GM23338 (cell line): ENCODE results near the gene PRKG2. TPM values are rescaled to one million over a fixed set of nuclear protein-coding genes. Genes with fewer than 3 reads are reported as not detected.

Source experiments
- ATAC-seq: fragments of 200-7000 bp; cut with Tn5 transposase; 3 replicates; pipeline ENCODE4 v1.9.1; 2020
- DNase-seq: peaks from one replicate; pipeline ENCODE4 v3.0.0-alpha.2; 2015; ENCODE audit warnings: low spot score
- H2AFZ ChIP-seq: fragments of 200-600 bp; sonication (generic); 2 replicates; pipeline ENCODE4 v1.8.0; 2016; ENCODE audit warnings: antibody characterized with exemption, mild to moderate bottlenecking, moderate library complexity
- H3F3A ChIP-seq: fragments of 200-600 bp; sonication (generic); replicated peaks from 2 replicates; pipeline ENCODE4 v1.8.0; 2017; ENCODE audit warnings: antibody characterized with exemption, mixed run types, low read depth
- H3K27ac ChIP-seq: fragments of 200-600 bp; sonication (generic); 2 replicates; pipeline ENCODE4 v1.6.1; 2016; ENCODE audit warnings: low read depth
- H3K27me3 ChIP-seq: fragments of 200-600 bp; sonication (generic); 2 replicates; pipeline ENCODE4 v1.8.0; 2016; ENCODE audit warnings: mild to moderate bottlenecking, mixed run types, moderate library complexity; ENCODE audit not compliant: insufficient read depth
- H3K36me3 ChIP-seq: fragments of 200-600 bp; sonication (generic); 2 replicates; pipeline ENCODE4 v1.8.0; 2016; ENCODE audit warnings: mild to moderate bottlenecking; ENCODE audit not compliant: insufficient read depth
- H3K4me1 ChIP-seq: fragments of 200-600 bp; sonication (generic); 2 replicates; pipeline ENCODE4 v1.8.0; 2016; ENCODE audit warnings: mild to moderate bottlenecking, moderate library complexity; ENCODE audit not compliant: insufficient read depth
- H3K4me2 ChIP-seq: fragments of 200-600 bp; sonication (generic); 2 replicates; pipeline ENCODE4 v1.7.1; 2017; ENCODE audit warnings: mixed run types
- H3K4me3 ChIP-seq: fragments of 200-600 bp; sonication (generic); 2 replicates; pipeline ENCODE4 v1.6.1; 2016; ENCODE audit warnings: mixed run types
- H3K79me2 ChIP-seq: fragments of 200-600 bp; sonication (generic); replicated peaks from 2 replicates; pipeline ENCODE4 v1.8.0; 2017; ENCODE audit warnings: mild to moderate bottlenecking; ENCODE audit not compliant: insufficient read depth
- H3K9me2 ChIP-seq: fragments of 200-600 bp; sonication (generic); 2 replicates; pipeline ENCODE4 v1.8.0; 2017; ENCODE audit not compliant: insufficient read depth
- H4K20me1 ChIP-seq: fragments of 200-600 bp; sonication (generic); replicated peaks from 2 replicates; pipeline ENCODE4 v1.8.0; 2017; ENCODE audit warnings: mild to moderate bottlenecking; ENCODE audit not compliant: insufficient read depth
- H3K27ac Mint-ChIP-seq: 2 replicates; pipeline ENCODE4 v1.8.0; 2020; ENCODE audit warnings: inconsistent platforms, mild to moderate bottlenecking, moderate library complexity, mixed read lengths
- H3K27me3 Mint-ChIP-seq: 3 replicates; pipeline ENCODE4 v1.8.0; 2022; ENCODE audit warnings: low read depth, mild to moderate bottlenecking, moderate library complexity, mixed read lengths, inconsistent platforms; ENCODE audit not compliant: insufficient read depth, poor library complexity
- H3K36me3 Mint-ChIP-seq: 3 replicates; pipeline ENCODE4 v1.8.0; 2021; ENCODE audit warnings: low read depth, mild to moderate bottlenecking, inconsistent platforms, moderate library complexity, mixed read lengths
- H3K4me1 Mint-ChIP-seq: 3 replicates; pipeline ENCODE4 v1.8.0; 2020; ENCODE audit warnings: mild to moderate bottlenecking, inconsistent platforms, mixed read lengths
- H3K4me3 Mint-ChIP-seq: 3 replicates; pipeline ENCODE4 v1.8.0; 2021; ENCODE audit warnings: moderate library complexity, mild to moderate bottlenecking, inconsistent platforms, mixed read lengths
- H3K9me3 Mint-ChIP-seq: 3 replicates; pipeline ENCODE4 v1.8.0; 2020; ENCODE audit warnings: moderate library complexity, mild to moderate bottlenecking, inconsistent platforms, mixed read lengths
- CREB1 ChIP-seq: fragments of 250-450 bp; sonication (Bioruptor Pico); IDR thresholded peaks from 2 replicates; pipeline ENCODE4 v1.5.0; 2020; ENCODE audit warnings: low read depth, mild to moderate bottlenecking, moderate library complexity
- EZH2 ChIP-seq: fragments of 200-600 bp; sonication (generic); IDR thresholded peaks from one replicate; pipeline ENCODE4 v1.8.0; 2017; ENCODE audit warnings: antibody characterized with exemption, mild to moderate bottlenecking, low read depth; ENCODE audit not compliant: unreplicated experiment
- JUNB ChIP-seq: IDR thresholded peaks from one replicate; pipeline ENCODE4 v1.6.1; 2016; ENCODE audit warnings: antibody characterized with exemption; ENCODE audit not compliant: unreplicated experiment
- NANOG ChIP-seq: IDR thresholded peaks from 2 replicates; pipeline ENCODE4 v1.6.1; 2016; ENCODE audit warnings: antibody characterized with exemption, borderline replicate concordance
- POLR2AphosphoS5 ChIP-seq: IDR thresholded peaks from 2 replicates; pipeline ENCODE4 v1.6.1; 2016; ENCODE audit warnings: antibody characterized with exemption, low read depth
- REST ChIP-seq: IDR thresholded peaks from one replicate; pipeline ENCODE4 v1.6.1; 2018; ENCODE audit warnings: antibody characterized with exemption; ENCODE audit not compliant: unreplicated experiment
- STAT1 ChIP-seq: IDR thresholded peaks from one replicate; pipeline ENCODE4 v1.6.1; 2016; ENCODE audit warnings: antibody characterized with exemption; ENCODE audit not compliant: unreplicated experiment
- ZNF114 ChIP-seq: fragments of 250-450 bp; sonication (Bioruptor Pico); IDR thresholded peaks from 2 replicates; pipeline ENCODE4 v1.5.0; 2020; ENCODE audit warnings: mild to moderate bottlenecking, moderate library complexity
- ZNF331 ChIP-seq: fragments of 250-450 bp; sonication (Bioruptor Pico); IDR thresholded peaks from 2 replicates; pipeline ENCODE4 v1.5.0; 2020; ENCODE audit warnings: low read depth, mild to moderate bottlenecking, moderate library complexity
- ZNF462 ChIP-seq: fragments of 250-450 bp; sonication (Bioruptor Pico); IDR thresholded peaks from 2 replicates; pipeline ENCODE4 v1.5.0; 2020; ENCODE audit warnings: mild to moderate bottlenecking, moderate library complexity
- polyA plus RNA-seq: library from polyadenylated mRNA; unstranded; fragments of >200 nt; fragmentation: Nextera tagmentation; extraction: Ambion mirVana; gene quantifications from 2 replicates; pipeline ENCODE4 v1.2.1, GENCODE V29; 2016
- total RNA-seq: library from RNA; depleted of rRNA; stranded (reverse); fragments of >200 nt; shearing (Covaris generic); gene quantifications from 2 replicates; pipeline ENCODE4 v1.2.3, GENCODE V29; 2014
- TF ChIP-seq, protein P1 (sequence below): IDR thresholded peaks from 2 replicates; pipeline ENCODE4 v1.6.1; 2016; ENCODE audit warnings: antibody characterized with exemption

The PRKG2 gene
- total and polyA plus RNA-seq, 2 experiments from 2014 or later = 1.9 to 3.6 TPM

- TF ChIP-seq POLR2AphosphoS5 = no peak
- no peak for TF ChIP-seq JUNB
- no peak for TF ChIP-seq CREB1 (CRISPR knock-in tag)
- TF ChIP-seq REST = no peak
- no peak for TF ChIP-seq NANOG
These were observed 50.9 kb downstream of the PRKG2 start (continued) for GRCh38 chr4:81164126-81164525.

GRCh38 chr4:81162752-81163458 lies 52.1 kb downstream of the PRKG2 start:
- no peaks in the 10 kb centered on the region for H3K79me2 ChIP-seq
- H3K27me3 ChIP-seq = no peaks in the 10 kb centered on the region
- no peaks in the 10 kb centered on the region for H3F3A ChIP-seq
- H3K27me3 Mint-ChIP-seq = no peaks in the 10 kb centered on the region
- no peak overlapping the region for H3K4me2 ChIP-seq
- no peaks in the 10 kb centered on the region for H3K36me3 ChIP-seq
- H3K9me2 ChIP-seq = no peaks in the 10 kb centered on the region
- H3K4me1 ChIP-seq = peaks cover 9% of the 10 kb centered on the region; the same call in 1 of the 2 replicates
- peaks cover 6% of the 10 kb centered on the region; the same call in 2 of the 3 replicates for H3K9me3 Mint-ChIP-seq
- H3K4me1 Mint-ChIP-seq = peaks cover 9% of the 10 kb centered on the region; the same call in 2 of the 3 replicates
- DNase-seq (no peak), ATAC-seq (no peak)
- no peak overlapping the region for H3K27ac Mint-ChIP-seq
- H3K27ac ChIP-seq = no peak overlapping the region
- H2AFZ ChIP-seq = no peak overlapping the region
- H4K20me1 ChIP-seq = no peaks in the 10 kb centered on the region
- H3K36me3 Mint-ChIP-seq = peaks cover 4% of the 10 kb centered on the region; the same call in 1 of the 3 replicates
- H3K4me3 Mint-ChIP-seq = no peak overlapping the region
- no peak overlapping the region for H3K4me3 ChIP-seq
- TF ChIP-seq ZNF114 (CRISPR knock-in tag) = no peak
- no peak for TF ChIP-seq ZNF462
- no peak for TF ChIP-seq POLR2AphosphoS5
- no peak for TF ChIP-seq STAT1
- no peak for TF ChIP-seq EZH2
- no peak for TF ChIP-seq CREB1 (CRISPR knock-in tag)
- no peak for TF ChIP-seq ZNF331 (CRISPR knock-in tag)
- no peak for TF ChIP-seq JUNB
- TF ChIP-seq NANOG = no peak
- TF ChIP-seq, protein P1, sequence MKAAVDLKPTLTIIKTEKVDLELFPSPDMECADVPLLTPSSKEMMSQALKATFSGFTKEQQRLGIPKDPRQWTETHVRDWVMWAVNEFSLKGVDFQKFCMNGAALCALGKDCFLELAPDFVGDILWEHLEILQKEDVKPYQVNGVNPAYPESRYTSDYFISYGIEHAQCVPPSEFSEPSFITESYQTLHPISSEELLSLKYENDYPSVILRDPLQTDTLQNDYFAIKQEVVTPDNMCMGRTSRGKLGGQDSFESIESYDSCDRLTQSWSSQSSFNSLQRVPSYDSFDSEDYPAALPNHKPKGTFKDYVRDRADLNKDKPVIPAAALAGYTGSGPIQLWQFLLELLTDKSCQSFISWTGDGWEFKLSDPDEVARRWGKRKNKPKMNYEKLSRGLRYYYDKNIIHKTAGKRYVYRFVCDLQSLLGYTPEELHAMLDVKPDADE = no peak
